GM12874 (cell line): ENCODE results near the gene MED15.

Experiments
- TF ChIP-seq, protein P1 (sequence below): IDR thresholded peaks from 2 replicates; pipeline ENCODE4 v1.5.1; 2011; ENCODE audit warnings: low read depth, mild to moderate bottlenecking, control low read depth, low read length, moderate library complexity; ENCODE audit not compliant: insufficient read depth

MED15 gene

DNA sequence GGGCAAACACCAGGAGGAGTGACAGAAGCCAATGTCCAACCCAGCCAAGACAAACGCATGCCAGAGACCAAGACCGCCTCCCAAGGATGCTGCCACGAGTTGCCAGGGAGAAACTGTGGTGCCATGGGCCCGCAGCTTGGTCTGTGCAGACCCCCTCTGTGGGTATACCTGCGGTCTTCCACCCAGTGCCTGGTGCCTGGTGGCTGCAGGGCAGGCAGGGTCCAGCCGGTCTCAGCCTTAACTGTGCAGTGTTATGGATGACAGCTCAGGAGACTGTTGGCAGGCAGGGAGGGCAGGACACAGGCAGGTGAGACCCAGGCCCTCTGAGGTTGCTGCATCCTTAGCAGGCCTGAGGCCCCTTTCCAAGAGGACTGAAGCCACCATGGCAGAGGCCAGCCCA is 97.9 kb downstream of the MED15 start:
- TF ChIP-seq, protein P1, sequence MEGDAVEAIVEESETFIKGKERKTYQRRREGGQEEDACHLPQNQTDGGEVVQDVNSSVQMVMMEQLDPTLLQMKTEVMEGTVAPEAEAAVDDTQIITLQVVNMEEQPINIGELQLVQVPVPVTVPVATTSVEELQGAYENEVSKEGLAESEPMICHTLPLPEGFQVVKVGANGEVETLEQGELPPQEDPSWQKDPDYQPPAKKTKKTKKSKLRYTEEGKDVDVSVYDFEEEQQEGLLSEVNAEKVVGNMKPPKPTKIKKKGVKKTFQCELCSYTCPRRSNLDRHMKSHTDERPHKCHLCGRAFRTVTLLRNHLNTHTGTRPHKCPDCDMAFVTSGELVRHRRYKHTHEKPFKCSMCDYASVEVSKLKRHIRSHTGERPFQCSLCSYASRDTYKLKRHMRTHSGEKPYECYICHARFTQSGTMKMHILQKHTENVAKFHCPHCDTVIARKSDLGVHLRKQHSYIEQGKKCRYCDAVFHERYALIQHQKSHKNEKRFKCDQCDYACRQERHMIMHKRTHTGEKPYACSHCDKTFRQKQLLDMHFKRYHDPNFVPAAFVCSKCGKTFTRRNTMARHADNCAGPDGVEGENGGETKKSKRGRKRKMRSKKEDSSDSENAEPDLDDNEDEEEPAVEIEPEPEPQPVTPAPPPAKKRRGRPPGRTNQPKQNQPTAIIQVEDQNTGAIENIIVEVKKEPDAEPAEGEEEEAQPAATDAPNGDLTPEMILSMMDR = no peak

DNA sequence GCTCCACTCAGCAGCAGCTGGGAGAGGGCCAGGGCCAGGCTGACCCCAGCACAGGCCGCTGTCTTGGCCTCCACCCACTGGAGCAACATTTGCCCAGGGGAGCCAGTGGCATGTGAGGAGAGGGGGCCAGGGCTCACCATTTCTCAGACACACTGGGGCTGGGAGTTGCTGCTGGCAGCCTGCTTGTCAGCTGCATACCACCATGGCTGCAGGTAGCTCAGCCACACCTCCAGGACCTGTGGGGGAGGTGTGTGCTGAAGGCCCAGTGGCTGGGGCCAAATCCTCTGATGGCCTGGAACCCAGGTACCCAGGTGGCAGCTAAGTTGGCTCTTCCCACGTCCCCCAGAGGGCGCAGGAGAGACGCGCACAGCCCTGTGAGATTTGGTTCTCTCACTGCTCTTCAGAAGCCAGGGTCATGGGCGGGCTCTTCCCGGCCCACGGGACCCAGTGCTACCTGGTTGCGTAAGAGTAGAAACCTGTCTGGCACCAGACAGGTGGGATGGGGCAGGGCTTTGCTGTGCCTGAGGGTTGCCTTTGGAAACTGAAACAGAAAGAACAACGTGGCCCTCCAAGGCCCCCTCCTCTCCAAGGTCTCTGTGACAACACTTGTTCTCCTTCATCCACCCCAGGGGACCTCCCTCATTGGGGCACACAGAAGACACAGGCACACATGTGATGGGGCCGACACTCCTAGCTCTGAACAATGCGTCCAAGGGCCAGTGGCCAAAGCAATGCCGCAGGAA is 98.8 kb downstream of the MED15 start:
- TF ChIP-seq, protein P1 = peak; percentile 94

DNA sequence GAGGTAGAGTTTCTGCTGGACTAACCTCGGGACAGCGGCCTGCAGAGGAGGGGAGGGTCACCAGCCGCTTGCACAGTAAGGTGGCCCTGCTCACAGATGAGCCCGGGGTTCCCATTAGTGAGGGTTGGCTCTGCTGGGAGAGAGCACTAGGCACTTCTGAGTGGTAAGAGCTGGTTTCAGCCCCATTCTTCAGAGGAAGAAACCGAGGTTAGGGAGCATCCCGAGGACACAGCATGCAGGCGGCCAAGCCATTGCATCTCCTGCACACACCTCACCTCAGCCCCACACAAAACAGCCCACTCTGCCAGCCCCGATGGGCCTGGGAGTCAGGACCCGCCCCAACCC is 99.3 kb downstream of the MED15 start:
- TF ChIP-seq, protein P1 = no peak

DNA sequence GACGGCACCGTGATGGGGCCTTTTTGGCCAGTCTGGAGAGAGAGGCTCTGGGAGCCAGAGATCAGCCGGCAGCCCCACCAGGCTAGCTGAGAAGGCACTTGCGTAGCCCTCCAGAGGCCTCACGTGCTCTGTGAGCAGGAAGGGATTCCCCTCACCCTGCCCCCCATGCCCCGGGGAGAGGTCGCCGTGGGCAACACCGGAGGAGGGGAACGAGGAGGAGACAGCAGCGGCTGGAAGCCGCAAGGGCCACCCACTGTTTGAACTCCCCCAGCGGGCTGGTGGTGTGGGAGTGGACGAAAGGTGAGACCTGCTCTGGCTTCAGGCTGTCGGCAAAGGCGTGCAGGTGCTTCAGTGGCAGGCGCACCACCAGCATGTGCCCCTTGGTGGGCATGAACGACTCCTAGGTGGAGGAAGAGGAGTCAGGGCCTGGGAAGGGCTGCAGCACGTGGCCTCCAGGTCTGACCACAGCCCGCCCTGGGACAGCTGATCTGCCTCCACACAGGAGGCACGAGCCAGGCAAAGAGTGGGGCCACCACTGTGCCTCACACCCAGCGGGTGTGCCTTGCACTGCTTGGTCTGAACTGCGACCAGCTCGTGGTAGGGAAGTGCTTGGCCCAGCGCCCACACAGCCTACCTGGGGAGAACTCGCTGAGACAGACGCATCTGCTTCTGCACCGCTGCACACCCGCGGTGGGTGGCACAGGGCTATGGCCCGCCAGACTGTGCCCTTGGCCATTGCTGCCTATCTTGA is 99.9 kb downstream of the MED15 start:
- TF ChIP-seq, protein P1 = no peak

GRCh38 chr22:20610243-20610686 is 102.9 kb downstream of the MED15 start:
- TF ChIP-seq, protein P1 = no peak

DNA sequence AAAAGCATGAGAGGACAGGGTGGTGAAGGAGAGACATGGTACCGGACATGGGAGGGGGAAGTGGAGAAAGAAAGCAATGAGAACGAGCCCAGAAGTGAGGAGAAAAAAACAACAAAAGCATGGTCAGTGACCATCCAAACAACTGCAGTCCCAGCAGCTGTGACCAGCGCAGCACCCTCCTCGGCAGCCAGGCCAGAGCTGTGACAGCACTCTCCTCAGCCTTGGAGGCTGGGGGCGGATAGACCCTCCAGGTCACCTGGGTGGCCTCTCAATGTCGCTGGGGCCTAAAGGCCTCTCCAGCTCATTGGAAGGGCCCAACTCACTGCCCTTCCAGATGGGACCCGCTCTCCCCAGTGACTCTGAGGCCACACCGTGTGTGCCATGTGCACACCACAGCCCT is 103.3 kb downstream of the MED15 start:
- TF ChIP-seq, protein P1 = no peak

DNA sequence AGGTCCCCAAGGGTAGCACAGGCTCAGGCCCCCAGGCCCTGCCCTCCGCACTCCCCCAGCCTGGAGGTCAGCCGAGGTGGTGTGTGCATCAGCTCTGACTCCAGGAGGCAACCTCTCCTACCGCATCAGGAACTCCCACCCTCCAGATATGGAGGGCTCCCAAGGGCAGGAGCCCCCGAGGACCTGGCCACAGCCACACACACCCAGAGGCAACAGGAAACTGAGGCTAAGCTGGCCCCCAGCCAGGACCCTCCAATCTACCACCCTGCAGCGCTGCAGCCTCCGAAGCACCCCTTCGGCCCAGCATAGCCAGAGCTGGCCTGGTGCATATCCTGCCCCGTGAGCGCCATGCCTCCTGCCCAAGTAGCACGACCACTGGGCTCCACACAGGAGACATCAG is 104.0 kb downstream of the MED15 start:
- TF ChIP-seq, protein P1 = no peak
